Measurements from ENCODE around the gene OPRD1.

OPRD1 gene

DNA sequence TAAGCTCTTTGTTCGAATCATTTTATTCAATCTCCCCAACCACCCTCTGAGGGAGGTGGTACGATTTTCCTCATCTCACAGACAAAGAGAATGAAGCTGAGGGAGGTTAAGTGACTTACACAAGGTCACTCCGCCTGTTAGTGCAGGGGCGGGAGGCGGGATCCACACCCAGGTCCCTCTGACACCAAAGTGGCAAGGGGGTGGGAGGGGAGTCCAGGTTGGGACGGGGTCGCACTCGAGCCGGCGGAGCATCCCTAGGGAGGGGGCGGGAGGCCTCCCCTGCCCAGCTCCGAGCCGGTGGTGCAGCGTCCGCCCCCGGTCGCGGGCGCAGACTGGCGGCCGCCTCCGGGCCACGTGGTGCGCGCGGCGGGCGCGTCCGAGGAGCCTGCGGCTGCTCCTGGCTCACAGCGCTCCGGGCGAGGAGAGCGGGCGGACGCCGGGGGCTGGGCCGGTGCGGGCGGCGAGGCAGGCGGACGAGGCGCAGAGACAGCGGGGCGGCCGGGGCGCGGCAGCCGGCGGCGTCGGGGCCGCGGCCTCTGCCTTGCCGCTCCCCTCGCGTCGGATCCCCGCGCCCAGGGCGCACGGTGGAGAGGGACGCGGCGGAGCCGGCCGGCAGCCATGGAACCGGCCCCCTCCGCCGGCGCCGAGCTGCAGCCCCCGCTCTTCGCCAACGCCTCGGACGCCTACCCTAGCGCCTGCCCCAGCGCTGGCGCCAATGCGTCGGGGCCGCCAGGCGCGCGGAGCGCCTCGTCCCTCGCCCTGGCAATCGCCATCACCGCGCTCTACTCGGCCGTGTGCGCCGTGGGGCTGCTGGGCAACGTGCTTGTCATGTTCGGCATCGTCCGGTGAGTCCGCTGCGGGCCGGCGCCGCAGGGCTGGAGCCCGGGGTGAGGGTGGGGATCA, at the start of gene OPRD1:
Gene OPRD1 (plus strand): TSS at position 405 of the 903 bp plus-strand sequence. CDS start 214 bp downstream, at position 619.
- Histone ChIP-seq H3K36me3 (ENCODE audit: control insufficient read depth in 2 of 2, insufficient read depth in 1 of 2, low read length in 2 of 2) (no peaks in the 10 kb centered on the region), H3K27ac (ENCODE audit: extremely low read depth, low read depth, low read length) (no peak within 1 kb of the TSS), H3K4me3 (ENCODE audit: low read depth, low read length) (peak within 1 kb of the TSS; percentile 2; the same call in 1 of the 2 replicates), H3K4me1 (ENCODE audit: control insufficient read depth, insufficient read depth, low read length) (no peaks in the 10 kb centered on the region), H3K9me3 (ENCODE audit: control insufficient read depth, insufficient read depth, low read depth, low read length) (no peaks in the 10 kb centered on the region)
- ChIA-PET CTCF (interaction anchor here (0.7 kb wide), 1 partner anchor 14 kb away, joined by 4 read pairs; no protein-coding TSS in a partner anchor), POLR2A (interaction anchor here (0.9 kb wide), 1 partner anchor 65 kb away, joined by 3 read pairs; no protein-coding TSS in a partner anchor)
- TF ChIP-seq PRDM10 (tag by site-specific recombination; IDR thresholded peaks at IDR 0.05) (no peak), EGR2 (tag by site-specific recombination; IDR thresholded peaks at IDR 0.05; ENCODE audit: low read depth) (peak; percentile 50), ZFHX2 (tag by site-specific recombination; conservative IDR thresholded peaks at IDR 0.05) (peak; percentile 72; the same call in 1 of the 2 replicates), KLF8 (tag by site-specific recombination; IDR thresholded peaks at IDR 0.05) (no peak)
- TF ChIP-seq, protein P1, sequence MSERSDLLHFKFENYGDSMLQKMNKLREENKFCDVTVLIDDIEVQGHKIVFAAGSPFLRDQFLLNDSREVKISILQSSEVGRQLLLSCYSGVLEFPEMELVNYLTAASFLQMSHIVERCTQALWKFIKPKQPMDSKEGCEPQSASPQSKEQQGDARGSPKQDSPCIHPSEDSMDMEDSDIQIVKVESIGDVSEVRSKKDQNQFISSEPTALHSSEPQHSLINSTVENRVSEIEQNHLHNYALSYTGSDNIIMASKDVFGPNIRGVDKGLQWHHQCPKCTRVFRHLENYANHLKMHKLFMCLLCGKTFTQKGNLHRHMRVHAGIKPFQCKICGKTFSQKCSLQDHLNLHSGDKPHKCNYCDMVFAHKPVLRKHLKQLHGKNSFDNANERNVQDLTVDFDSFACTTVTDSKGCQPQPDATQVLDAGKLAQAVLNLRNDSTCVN (tag by site-specific recombination; optimal IDR thresholded peaks at IDR 0.05): peak; percentile 41

- Histone ChIP-seq H3K9me3 (ENCODE audit: control insufficient read depth, insufficient read depth, low read depth, low read length) (no peaks in the 10 kb centered on the region), H3K27ac (ENCODE audit: extremely low read depth, low read depth, low read length) (no peak overlapping the region), H3K4me3 (ENCODE audit: low read depth, low read length) (no peak overlapping the region), H3K4me1 (ENCODE audit: control insufficient read depth, insufficient read depth, low read length) (no peaks in the 10 kb centered on the region), H3K36me3 (ENCODE audit: control insufficient read depth in 2 of 2, insufficient read depth in 1 of 2, low read length in 2 of 2) (peaks cover 42 to 57% of the 10 kb centered on the region in 2 experiments)
- POLR2A ChIA-PET: interaction anchor here (0.6 kb wide), 2 partner anchors 190 to 1955 kb away, joined by 3 read pairs; no protein-coding TSS in a partner anchor
- CTCF ChIA-PET: no interaction called here
- TF ChIP-seq ZNF26 (tag by site-specific recombination; IDR thresholded peaks at IDR 0.05) (no peak), ZNF664 (tag by site-specific recombination; IDR thresholded peaks at IDR 0.05) (no peak), PRDM1 (tag by site-specific recombination; IDR thresholded peaks at IDR 0.05) (no peak), BCL11A (tag by site-specific recombination; IDR thresholded peaks at IDR 0.05; ENCODE audit: low read depth) (no peak), ZNF792 (tag by site-specific recombination; IDR thresholded peaks at IDR 0.05) (no peak), GLIS2 (tag by site-specific recombination; IDR thresholded peaks at IDR 0.05) (peak; percentile 45), GLIS1 (tag by site-specific recombination; IDR thresholded peaks at IDR 0.05) (peak; percentile 78), ZNF555 (tag by site-specific recombination; conservative IDR thresholded peaks at IDR 0.05) (no peak), ZNF248 (tag by site-specific recombination; IDR thresholded peaks at IDR 0.05) (no peak), GLI4 (tag by site-specific recombination; IDR thresholded peaks at IDR 0.05) (no peak), ZNF585B (tag by site-specific recombination; IDR thresholded peaks at IDR 0.05) (peak; percentile 43), ZSCAN30 (tag by site-specific recombination; IDR thresholded peaks at IDR 0.05) (no peak), ZNF677 (tag by site-specific recombination; IDR thresholded peaks at IDR 0.05) (no peak), ZNF19 (tag by site-specific recombination; IDR thresholded peaks at IDR 0.05; ENCODE audit: low read depth) (no peak), BCL11B (tag by site-specific recombination; IDR thresholded peaks at IDR 0.05; ENCODE audit: low read depth) (no peak), ZXDB (tag by site-specific recombination; IDR thresholded peaks at IDR 0.05) (no peak)
- TF ChIP-seq, protein P2, sequence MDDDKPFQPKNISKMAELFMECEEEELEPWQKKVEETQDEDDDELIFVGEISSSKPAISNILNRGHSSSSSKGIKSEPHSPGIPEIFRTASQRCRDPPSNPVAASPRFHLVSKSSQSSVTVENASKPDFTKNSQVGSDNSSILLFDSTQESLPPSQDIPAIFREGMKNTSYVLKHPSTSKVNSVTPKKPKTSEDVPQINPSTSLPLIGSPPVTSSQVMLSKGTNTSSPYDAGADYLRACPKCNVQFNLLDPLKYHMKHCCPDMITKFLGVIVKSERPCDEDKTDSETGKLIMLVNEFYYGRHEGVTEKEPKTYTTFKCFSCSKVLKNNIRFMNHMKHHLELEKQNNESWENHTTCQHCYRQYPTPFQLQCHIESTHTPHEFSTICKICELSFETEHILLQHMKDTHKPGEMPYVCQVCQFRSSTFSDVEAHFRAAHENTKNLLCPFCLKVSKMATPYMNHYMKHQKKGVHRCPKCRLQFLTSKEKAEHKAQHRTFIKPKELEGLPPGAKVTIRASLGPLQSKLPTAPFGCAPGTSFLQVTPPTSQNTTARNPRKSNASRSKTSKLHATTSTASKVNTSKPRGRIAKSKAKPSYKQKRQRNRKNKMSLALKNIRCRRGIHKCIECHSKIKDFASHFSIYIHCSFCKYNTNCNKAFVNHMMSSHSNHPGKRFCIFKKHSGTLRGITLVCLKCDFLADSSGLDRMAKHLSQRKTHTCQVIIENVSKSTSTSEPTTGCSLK (tag by site-specific recombination; IDR thresholded peaks at IDR 0.05): no peak
- TF ChIP-seq, protein P3, sequence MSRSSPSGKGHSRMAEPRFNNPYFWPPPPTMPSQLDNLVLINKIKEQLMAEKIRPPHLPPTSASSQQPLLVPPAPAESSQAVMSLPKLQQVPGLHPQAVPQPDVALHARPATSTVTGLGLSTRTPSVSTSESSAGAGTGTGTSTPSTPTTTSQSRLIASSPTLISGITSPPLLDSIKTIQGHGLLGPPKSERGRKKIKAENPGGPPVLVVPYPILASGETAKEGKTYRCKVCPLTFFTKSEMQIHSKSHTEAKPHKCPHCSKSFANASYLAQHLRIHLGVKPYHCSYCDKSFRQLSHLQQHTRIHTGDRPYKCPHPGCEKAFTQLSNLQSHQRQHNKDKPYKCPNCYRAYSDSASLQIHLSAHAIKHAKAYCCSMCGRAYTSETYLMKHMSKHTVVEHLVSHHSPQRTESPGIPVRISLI (tag by site-specific recombination; IDR thresholded peaks at IDR 0.05): 0 out of 2 replicates have a peak, but pooled peaks have one; percentile 65
These were observed 45.3 kb upstream of the OPRD1 start for GRCh38 chr1:28766532-28767183.

Measured in HEK293 (cell line).